Stimulated activated CD4-positive, alpha-beta T cell treated with anti-CD3 and anti-CD28 coated beads, TNF-alpha, amount 100 ng/mL, for 1 hour (primary cell): ENCODE results near the gene EXOC8.

ENCODE experiments used
- DNase-seq, 3 donors: peaks; one replicate each; pipeline ENCODE4 v3.0.0-alpha.2; 2020; ENCODE audit warnings: low read depth in 3 of 3, low spot score in 1 of 3

Gene EXOC8

GRCh38 chr1:231337472-231338269, at the start of gene EXOC8:
Gene EXOC8, minus strand, starts transcription at chr1:231337852. Its CDS starts 107 bp downstream, at chr1:231337745.
- peak; percentile 89 to 98 (median 97) for DNase-seq

GRCh38 chr1:231386466-231386865, 48.8 kb upstream of the EXOC8 start:
- DNase-seq, result no peak

GRCh38 chr1:231385416-231385748, 47.7 kb upstream of the EXOC8 start:
- DNase-seq, result no peak

- no peak for DNase-seq
Observed at GRCh38 chr1:231384696-231385415, 47.2 kb upstream of the EXOC8 start.

- no peak for DNase-seq
Observed at GRCh38 chr1:231383159-231383860, 45.7 kb upstream of the EXOC8 start.

- no peak for DNase-seq
Observed at GRCh38 chr1:231382426-231382825, 44.8 kb upstream of the EXOC8 start.

- DNase-seq, result no peak
Observed at GRCh38 chr1:231381729-231382128, 44.1 kb upstream of the EXOC8 start.

GRCh38 chr1:231376875-231377549, 39.4 kb upstream of the EXOC8 start:
- DNase-seq, result no peak

GRCh38 chr1:231376101-231376500, 38.4 kb upstream of the EXOC8 start:
- no peak for DNase-seq

GRCh38 chr1:231374394-231374793, 36.7 kb upstream of the EXOC8 start:
- no peak for DNase-seq

- DNase-seq, result no peak
Observed at GRCh38 chr1:231372501-231372900, 34.8 kb upstream of the EXOC8 start.

GRCh38 chr1:231369282-231369681, 31.6 kb upstream of the EXOC8 start:
- DNase-seq, result no peak

GRCh38 chr1:231364192-231364591, 26.5 kb upstream of the EXOC8 start:
- DNase-seq, result no peak

GRCh38 chr1:231363624-231364023, 26.0 kb upstream of the EXOC8 start:
- DNase-seq, result no peak

- DNase-seq, result no peak
Observed at GRCh38 chr1:231362325-231362724, 24.7 kb upstream of the EXOC8 start.

GRCh38 chr1:231359113-231359512, 21.5 kb upstream of the EXOC8 start:
- DNase-seq, result no peak

- DNase-seq, result no peak
Observed at GRCh38 chr1:231357831-231358354, 20.2 kb upstream of the EXOC8 start.

- DNase-seq, result no peak
Observed at GRCh38 chr1:231357187-231357772, 19.6 kb upstream of the EXOC8 start.

- DNase-seq, result no peak
Observed at GRCh38 chr1:231355171-231355570, 17.5 kb upstream of the EXOC8 start.

GRCh38 chr1:231354330-231355020, 16.8 kb upstream of the EXOC8 start:
- DNase-seq, result no peak
